ENCODE measurements around the gene DLX6. TPM values are rescaled to one million over a fixed set of nuclear protein-coding genes. Genes with fewer than 3 reads are reported as not detected.

DLX6 gene
- total RNA-seq, 1 donor from 2014 or later: 0.26 TPM

DNA sequence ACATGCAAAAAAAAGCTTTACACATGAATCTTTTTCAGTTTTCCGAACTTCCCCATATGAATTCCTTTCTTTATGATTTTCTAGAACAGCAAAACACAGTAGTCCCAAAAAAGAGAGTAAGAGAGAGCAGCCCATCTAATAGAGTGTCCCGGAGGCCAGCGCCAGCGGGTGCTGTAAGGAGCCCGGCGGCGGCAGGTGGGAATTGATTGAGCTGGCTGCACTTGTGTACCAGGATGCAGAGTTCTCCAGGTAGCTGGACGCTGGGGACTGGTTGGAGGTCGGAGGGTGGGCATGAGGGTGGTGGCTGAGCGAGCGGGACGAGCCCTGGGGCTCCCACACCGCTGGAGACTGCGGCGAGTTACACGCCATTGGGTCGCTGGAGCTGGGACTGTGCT is 15.2 kb downstream of the DLX6 start:
- TF ChIP-seq, protein P1, sequence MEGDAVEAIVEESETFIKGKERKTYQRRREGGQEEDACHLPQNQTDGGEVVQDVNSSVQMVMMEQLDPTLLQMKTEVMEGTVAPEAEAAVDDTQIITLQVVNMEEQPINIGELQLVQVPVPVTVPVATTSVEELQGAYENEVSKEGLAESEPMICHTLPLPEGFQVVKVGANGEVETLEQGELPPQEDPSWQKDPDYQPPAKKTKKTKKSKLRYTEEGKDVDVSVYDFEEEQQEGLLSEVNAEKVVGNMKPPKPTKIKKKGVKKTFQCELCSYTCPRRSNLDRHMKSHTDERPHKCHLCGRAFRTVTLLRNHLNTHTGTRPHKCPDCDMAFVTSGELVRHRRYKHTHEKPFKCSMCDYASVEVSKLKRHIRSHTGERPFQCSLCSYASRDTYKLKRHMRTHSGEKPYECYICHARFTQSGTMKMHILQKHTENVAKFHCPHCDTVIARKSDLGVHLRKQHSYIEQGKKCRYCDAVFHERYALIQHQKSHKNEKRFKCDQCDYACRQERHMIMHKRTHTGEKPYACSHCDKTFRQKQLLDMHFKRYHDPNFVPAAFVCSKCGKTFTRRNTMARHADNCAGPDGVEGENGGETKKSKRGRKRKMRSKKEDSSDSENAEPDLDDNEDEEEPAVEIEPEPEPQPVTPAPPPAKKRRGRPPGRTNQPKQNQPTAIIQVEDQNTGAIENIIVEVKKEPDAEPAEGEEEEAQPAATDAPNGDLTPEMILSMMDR (conservative IDR thresholded peaks at IDR 0.05): no peak
- Mint-ChIP-seq H3K4me1 (peaks cover 44% of the 10 kb centered on the region), H3K27ac (ENCODE audit: unreplicated experiment) (no peak overlapping the region), H3K27me3 (ENCODE audit: low read depth) (peaks cover 99% of the 10 kb centered on the region), H3K36me3 (ENCODE audit: low read depth) (no peaks in the 10 kb centered on the region), H3K9me3 (no peaks in the 10 kb centered on the region), H3K4me3 (peak overlapping the region; percentile 65)
- no peak for DNase-seq (ENCODE audit: low read depth, low spot score)

DNA sequence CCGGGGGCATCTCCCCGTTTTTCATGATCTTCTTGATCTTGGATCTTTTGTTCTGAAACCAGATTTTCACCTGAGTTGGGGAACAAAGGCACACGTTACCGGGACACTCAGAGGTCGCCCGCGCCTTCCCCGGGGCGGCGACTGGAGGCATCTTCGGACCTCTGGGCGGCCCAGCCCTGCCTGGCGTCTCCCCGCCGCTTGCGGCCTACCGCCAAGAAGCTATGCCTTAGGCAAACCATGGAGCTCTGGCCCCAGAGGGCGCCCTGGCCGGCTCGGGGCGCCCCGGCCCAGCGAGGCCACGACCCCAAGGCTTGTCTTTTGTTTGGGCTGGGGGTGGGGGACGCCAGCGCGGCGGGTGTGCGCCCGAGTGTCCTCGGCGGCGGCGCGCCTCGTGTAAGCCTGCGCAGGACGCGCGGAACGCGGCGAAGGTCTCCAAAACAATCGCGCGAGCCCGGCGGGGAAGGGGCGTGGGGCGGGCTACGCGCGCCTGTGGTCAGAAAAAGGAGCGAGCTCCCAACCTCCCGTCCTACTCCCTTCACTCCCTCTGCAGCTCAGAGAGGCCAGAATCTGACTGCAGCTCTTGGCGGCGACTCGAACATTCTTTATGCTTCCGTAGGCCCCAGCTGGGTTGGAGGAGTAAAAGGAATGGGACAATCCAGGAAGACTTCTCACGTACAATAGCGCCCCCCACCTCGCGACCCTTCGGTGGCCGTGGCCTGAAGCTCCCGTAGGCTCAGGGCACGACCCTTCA is 15.8 kb downstream of the DLX6 start:
- no peaks in the 10 kb centered on the region for H3K36me3 Mint-ChIP-seq (ENCODE audit: low read depth)
- TF ChIP-seq, protein P1 (conservative IDR thresholded peaks at IDR 0.05): no peak
- peaks cover 48% of the 10 kb centered on the region for H3K4me1 Mint-ChIP-seq
- peaks cover 99% of the 10 kb centered on the region for H3K27me3 Mint-ChIP-seq (ENCODE audit: low read depth)
- H3K27ac Mint-ChIP-seq (ENCODE audit: unreplicated experiment): no peak overlapping the region
- peak overlapping the region; percentile 39 for H3K4me3 Mint-ChIP-seq
- DNase-seq (ENCODE audit: low read depth, low spot score): no peak
- H3K9me3 Mint-ChIP-seq: no peaks in the 10 kb centered on the region

DNA sequence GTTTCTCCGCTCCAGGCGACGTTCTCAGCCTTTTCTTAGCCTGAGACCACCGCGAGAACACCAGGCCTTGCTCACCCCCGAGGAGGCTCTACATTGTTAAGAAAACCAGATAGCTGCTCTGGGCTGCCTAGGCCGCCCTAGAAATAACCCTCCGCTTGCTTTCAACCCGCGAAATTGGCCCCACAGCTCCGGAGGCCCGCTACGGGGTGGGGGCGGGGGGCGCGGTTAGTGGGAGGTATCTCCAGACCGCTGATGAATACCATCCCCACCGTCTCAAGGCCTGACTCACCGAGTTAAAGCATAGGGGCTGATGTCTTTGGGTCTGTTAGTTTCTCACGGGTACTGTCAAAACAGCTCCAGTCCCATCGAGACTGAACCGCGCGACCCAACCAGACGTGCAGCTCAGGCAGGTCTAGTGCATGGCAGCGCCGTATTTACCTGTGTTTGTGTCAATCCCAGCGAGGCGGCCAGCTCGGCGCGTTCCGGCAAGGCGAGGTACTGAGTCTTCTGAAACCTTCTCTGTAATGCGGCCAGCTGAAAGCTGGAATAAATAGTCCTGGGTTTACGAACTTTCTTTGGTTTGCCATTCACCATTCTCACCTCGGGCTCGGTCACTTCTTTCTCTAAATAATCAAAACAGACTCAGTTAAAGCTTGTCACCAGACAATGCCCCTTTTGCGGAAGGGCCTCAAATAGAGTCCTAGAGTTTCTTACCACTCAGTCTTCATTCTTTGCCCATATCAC is 16.6 kb downstream of the DLX6 start:
- no peaks in the 10 kb centered on the region for H3K9me3 Mint-ChIP-seq
- peaks cover 99% of the 10 kb centered on the region for H3K27me3 Mint-ChIP-seq (ENCODE audit: low read depth)
- H3K4me1 Mint-ChIP-seq: peaks cover 51% of the 10 kb centered on the region
- no peaks in the 10 kb centered on the region for H3K36me3 Mint-ChIP-seq (ENCODE audit: low read depth)
- DNase-seq (ENCODE audit: low read depth, low spot score): no peak
- TF ChIP-seq, protein P1 (conservative IDR thresholded peaks at IDR 0.05): no peak
- H3K27ac Mint-ChIP-seq (ENCODE audit: unreplicated experiment): no peak overlapping the region
- peak overlapping the region; percentile 56 for H3K4me3 Mint-ChIP-seq

DNA sequence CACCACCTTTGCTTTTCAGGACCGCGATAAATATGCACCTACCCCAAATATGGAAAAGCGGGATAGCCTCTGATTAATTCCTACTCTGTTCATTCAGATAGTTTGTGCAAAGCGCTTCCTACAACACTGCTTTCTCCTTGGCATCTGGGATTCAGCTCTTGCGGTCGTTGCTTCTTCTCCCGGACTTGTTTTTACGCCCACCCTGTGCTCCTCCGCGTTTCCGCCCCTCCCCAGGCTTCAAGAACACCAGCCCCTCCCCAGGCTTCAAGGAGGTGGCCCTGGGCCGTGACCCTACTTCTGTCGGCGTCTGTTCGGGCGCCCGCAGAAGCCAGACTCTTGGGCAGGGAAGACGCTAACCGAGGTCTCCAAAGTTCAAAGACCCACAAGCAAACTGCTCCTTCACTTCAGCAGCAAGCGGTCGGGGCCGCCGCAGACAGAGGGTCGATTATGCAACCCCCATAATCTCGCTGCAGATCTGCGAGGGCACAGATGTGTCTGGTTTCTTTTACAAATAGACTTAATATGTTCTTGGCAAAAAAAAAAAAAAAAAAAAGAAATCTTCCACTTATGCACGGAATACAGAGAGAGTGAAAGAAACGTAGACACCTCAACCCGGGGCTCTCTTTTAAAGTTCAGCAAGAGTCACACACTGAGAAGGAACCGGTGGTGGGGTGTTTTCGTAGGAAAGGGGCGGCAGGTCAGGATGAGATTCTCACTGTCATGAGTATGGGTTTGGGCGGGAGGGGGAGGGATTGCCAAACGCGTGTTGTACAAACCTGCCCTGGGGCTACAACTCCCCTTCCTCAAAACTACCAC is 17.3 kb downstream of the DLX6 start:
- no peak for DNase-seq (ENCODE audit: low read depth, low spot score)
- TF ChIP-seq, protein P1 (conservative IDR thresholded peaks at IDR 0.05): no peak
- peaks cover 51% of the 10 kb centered on the region for H3K4me1 Mint-ChIP-seq

More for the DNA sequence above, 17.3 kb downstream of the DLX6 start:
- Mint-ChIP-seq H3K27me3 (ENCODE audit: low read depth) (peaks cover 99% of the 10 kb centered on the region), H3K9me3 (no peaks in the 10 kb centered on the region), H3K4me3 (peak overlapping the region; percentile 56), H3K36me3 (ENCODE audit: low read depth) (no peaks in the 10 kb centered on the region), H3K27ac (ENCODE audit: unreplicated experiment) (no peak overlapping the region)

Measured in neural crest cell (in vitro differentiated cells).